Left lobe of liver (tissue), 2 donors: ENCODE data around the gene NBEA. TPM values are rescaled to one million over a fixed set of nuclear protein-coding genes. Genes with fewer than 3 reads are reported as not detected.
"Not testable (repeated sequence)": the region's sequence is repeated elsewhere in the genome, so short reads cannot be mapped to it uniquely, and the experiment has no call there.

ENCODE experiments used
- ATAC-seq: fragments of 200-7000 bp; cut with Tn5 transposase; one replicate; pipeline ENCODE4 v1.9.1; 2020; ENCODE audit warnings: mild to moderate bottlenecking, moderate library complexity
- DNase-seq: peaks from one replicate; pipeline ENCODE4 v3.0.0-alpha.2; 2020; ENCODE audit warnings: low spot score
- total RNA-seq: library from RNA; stranded (reverse); gene quantifications from one replicate; pipeline ENCODE4 v1.2.1, GENCODE V29; 2021
- donor health status: DM: no; HTN: no; CAD: no; lungs with moderate emphysema.
- donor health status: DM: no; HTN: yes; CAD: no.

Gene NBEA
- total RNA-seq, 1 donor from 2014 or later = 0.40 TPM

GRCh38 chr13:35055705-35056104, 113.6 kb downstream of the NBEA start:
- DNase-seq = no peak
- ATAC-seq = no peak

DNA sequence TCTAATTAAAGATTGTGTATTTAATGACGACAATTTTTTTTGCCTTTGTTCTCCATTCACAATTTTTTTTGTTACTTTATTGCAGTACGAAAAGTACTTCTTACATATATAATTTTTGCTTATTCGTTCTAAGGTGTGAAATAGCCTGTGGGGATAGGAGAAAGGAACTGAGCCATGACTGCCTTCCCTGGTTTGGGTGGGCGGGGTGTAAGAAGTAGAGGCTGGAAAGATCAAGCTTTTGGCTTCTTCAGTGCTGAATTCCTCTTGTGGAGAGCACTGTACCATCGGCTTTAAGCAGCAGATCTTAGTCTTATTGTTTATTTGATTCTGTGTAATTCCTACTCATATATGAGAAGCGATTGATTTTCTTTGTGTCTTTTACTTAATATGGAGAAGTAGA, 115.8 kb downstream of the NBEA start:
- ATAC-seq (no peak), DNase-seq (no peak)

- not testable (repeated sequence) for DNase-seq, ATAC-seq
These were observed 116.5 kb downstream of the NBEA start for GRCh38 chr13:35058585-35058984.

DNA sequence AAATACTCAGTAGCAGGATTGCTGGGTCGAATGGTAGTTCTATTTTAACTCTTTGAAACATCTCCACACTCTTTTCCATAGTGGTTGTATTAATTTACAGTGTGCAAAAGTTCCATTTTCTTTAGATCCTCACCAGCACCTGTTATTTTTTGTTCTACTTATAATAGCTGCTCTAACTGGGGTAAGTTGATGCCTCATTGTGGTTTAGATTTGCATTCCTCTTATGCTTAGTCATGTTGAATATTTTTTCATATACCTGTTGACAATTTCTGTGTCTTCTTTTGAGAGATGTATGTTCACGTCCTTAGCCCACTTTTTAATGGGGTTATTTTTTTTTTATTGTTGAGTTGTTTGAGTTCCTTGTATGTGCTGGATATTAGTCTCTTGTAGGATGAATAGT, 144.6 kb downstream of the NBEA start:
- no peak for ATAC-seq

DNA sequence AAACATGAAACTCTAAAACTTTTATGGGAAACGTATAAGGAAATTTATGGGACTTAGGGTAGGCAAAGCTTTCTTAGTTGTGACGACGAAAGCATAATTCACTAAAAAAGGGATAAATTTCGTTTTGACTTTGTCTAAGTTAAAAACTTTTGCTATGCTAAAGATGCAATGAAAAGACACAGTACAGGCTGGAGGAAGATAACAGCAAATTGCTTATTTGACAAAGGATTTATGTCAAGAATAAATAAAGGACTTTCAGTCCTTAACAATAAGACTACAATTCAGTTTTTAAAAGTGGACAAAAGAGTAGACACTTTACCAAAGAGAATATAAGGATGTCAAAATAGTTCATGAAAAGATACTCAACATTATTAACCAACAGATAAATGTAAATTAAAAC, 150.2 kb downstream of the NBEA start:
- ATAC-seq (no peak), DNase-seq (no peak)

More for the DNA sequence above, 144.6 kb downstream of the NBEA start:
- no peak for DNase-seq

GRCh38 chr13:35092751-35093150, 150.7 kb downstream of the NBEA start:
- ATAC-seq (no peak), DNase-seq (no peak)

DNA sequence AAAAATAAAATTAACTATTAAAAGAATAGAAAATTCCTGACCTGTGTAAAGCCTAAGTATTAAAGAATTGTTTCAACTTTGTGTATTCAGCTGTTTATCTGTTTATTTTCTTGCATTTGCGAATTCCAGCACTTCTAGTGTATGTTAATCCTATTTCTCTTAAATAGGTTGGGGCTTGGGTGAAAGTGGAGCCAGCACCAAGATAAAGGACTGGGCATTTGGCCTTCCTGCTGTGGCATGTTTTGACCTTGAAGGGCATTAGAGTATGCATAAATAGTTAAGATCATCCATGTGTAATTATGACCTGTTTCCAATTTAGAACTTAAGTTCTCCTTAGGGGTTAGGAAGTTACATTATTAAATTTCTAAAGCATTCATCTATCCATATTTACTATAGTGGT, 151.3 kb downstream of the NBEA start:
- ATAC-seq (no peak), DNase-seq (no peak)

- DNase-seq = not testable (repeated sequence)
These were observed 164.7 kb downstream of the NBEA start for GRCh38 chr13:35106771-35107170.

GRCh38 chr13:35107535-35107934, 165.5 kb downstream of the NBEA start:
- ATAC-seq (no peak), DNase-seq (no peak)

More at GRCh38 chr13:35106771-35107170, 164.7 kb downstream of the NBEA start:
- ATAC-seq = not testable (repeated sequence)

GRCh38 chr13:35113612-35114011, 171.5 kb downstream of the NBEA start:
- not testable (repeated sequence) for ATAC-seq

DNA sequence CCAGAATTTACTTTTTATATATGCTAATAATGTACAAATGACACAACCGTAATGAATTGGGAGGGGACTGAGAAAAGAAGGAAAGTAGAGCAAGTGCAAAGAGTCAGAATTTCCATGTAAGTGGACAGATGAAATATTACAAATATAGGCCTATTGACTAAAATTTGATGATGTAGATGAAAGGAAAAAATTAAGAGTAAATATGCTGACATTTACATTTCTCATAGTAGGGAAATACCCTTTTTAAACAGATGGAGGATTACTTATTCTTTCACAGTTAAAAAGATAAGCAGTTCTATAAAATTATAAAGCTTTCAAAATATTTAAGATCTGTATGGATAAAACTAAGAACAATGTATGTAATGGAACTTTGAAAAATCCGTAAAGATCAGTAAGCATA, 185.4 kb downstream of the NBEA start:
- ATAC-seq (no peak), DNase-seq (no peak)

More at GRCh38 chr13:35113612-35114011, 171.5 kb downstream of the NBEA start:
- not testable (repeated sequence) for DNase-seq

DNA sequence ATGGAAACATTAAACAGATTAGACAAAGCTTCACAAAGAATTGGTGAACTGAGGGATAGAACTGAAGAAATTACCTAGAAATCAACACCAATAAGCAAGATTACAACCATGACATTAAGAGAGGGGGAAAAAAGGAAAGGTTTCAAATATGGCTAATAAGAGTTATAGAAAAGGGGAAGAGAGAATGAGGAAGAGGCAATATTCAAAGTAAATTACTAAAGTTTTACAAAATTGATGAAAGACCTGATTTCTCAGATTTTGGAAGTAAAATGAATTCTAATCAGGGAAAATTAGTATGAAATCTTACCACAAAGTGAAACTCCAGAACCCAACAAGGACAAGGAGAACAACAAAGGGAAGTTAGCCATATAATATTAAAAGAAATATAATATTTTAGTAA, 187.4 kb downstream of the NBEA start:
- ATAC-seq (no peak), DNase-seq (no peak)

GRCh38 chr13:35131471-35131870, 189.4 kb downstream of the NBEA start:
- DNase-seq (no peak), ATAC-seq (no peak)

GRCh38 chr13:35136585-35136984, 194.5 kb downstream of the NBEA start:
- no peak for ATAC-seq

GRCh38 chr13:35139591-35139990, 197.5 kb downstream of the NBEA start:
- no peak for DNase-seq
- ATAC-seq = peak; percentile 20

More at GRCh38 chr13:35136585-35136984, 194.5 kb downstream of the NBEA start:
- DNase-seq = no peak

- ATAC-seq (no peak), DNase-seq (no peak)
These were observed 198.3 kb downstream of the NBEA start for GRCh38 chr13:35140321-35140720.

DNA sequence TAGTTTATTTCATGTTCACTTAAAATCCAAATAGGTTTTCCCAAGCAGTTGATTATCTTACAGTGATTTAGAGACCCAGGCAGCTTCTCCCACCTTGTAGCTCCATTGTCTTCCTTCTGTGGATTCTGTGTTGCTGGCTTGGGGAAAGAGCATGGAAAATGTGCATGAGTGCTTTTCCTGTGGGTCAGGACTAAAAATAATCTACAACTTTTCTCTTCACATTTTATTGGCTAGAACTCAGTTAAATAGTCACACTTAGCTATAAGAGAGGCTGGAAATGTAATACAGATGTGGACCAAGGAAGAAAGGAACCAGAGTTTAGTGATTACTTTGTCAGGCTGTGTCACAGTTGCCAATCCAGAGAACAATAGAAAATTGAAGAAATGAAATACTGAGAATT, 198.8 kb downstream of the NBEA start:
- DNase-seq (no peak), ATAC-seq (no peak)

GRCh38 chr13:35143123-35143522, 201.1 kb downstream of the NBEA start:
- DNase-seq = no peak
- peak; percentile 37 for ATAC-seq

DNA sequence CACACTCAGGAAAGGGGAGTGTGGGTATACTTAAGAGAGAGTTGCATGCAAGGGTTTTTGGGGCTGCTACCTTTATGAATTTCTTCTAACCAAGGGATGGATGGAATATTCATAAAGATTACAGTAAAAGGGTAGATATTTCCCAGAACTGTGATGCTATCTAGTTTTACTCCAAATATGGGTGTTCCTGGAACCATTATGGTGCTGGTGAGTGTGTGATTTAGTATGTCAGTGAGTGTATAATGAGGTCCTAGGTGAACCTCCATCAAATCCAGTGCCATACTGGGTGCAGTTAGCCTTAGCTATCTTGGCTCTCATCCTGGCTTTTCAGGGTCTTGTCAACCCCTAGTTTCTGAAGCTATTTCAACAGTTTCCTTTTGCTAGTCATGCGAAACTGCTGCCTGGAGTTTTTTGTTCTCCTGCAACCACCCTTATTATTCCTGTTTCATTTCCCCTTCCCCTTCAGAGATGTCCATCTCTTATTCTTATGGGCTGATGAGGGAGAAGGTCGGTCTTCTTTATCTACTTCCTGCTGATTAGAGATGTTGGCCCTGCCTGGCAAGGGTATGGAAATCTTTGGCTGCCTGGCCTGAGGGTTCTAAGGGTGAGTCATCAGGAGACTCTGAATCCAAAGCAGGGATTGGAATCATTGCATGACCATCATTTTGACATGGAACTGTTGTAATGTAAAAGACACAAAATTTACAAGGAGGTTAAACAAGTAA, 202.3 kb downstream of the NBEA start:
- ATAC-seq = no peak

DNA sequence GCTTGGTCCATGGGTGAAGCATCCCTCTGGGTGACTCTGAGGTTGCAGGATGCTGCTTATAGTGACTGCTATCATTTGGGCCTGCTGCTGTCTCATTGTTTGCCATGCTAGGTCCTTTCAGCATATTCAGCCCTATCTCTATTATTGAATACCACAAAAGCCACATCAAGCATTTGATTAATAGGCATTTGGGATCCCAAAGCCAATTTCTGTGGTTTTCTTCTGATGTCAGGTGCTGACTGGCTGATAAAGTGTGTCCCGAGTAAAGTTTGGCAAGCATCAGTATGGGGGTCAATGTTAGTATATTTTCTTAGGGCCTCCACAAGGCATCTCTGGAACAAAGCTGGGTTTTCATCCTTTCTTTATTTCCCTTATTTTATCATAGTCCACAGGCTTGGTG, 204.6 kb downstream of the NBEA start:
- no peak for DNase-seq
- ATAC-seq = no peak

More for the DNA sequence above, 202.3 kb downstream of the NBEA start:
- no peak for DNase-seq

DNA sequence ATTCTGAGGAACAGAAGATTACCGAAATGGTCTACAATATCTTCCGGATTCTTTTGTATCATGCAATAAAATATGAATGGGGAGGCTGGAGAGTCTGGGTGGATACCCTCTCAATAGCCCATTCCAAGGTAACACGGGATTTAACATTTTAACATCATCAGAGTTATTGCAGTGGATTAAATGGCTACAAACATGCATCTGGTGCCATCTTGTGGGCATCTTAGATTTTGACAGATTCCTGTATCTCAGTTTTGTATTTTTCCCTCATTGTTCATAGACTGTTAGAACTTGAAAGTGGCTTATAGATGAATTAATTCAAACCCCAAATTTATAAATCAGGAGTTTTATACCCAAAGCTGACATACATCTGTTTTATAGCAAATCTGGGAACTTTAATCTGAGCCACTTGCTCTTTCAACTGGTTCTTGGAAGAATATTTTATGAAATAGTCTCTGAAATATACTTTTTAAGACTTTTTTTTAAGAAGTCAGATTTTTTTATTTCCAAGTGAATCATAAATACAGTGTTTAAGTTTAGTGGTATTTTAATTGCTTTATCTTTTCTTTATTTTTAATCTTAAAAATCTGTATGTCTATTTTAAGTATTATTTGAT, 215.2 kb downstream of the NBEA start:
- ATAC-seq = peak; percentile 87
- no peak for DNase-seq

GRCh38 chr13:35159041-35159440, 217.0 kb downstream of the NBEA start:
- ATAC-seq (no peak), DNase-seq (no peak)
